Spleen (tissue), 7 donors: ENCODE measurements around the gene PDLIM4.

Source experiments
- POLR2A ChIP-seq, 3 donors: fragments of 450-650 bp; IDR thresholded peaks; one replicate each; pipeline ENCODE4 v1.5.1; 2017; ENCODE audit warnings: antibody characterized with exemption in 3 of 3, mild to moderate bottlenecking in 1 of 3
- POLR2AphosphoS5 ChIP-seq, 3 donors: sonication (generic); formaldehyde crosslinking; IDR thresholded peaks; one replicate each; pipeline ENCODE4 v1.5.1; 2017; ENCODE audit warnings: antibody characterized with exemption in 3 of 3
- TF ChIP-seq, protein P1 (sequence below), 11 experiments: fragments of 200-600 bp in 7 of 11; fragments of 450-650 bp in 4 of 11; sonication (generic) in 4 of 11; IDR thresholded peaks in 8 of 11; conservative IDR thresholded peaks in 3 of 11; 1 replicate in 7 of 11; 2 replicates in 4 of 11; pipeline versions ENCODE4 v1.4.0 to v1.8.0; 2016 to 2021; ENCODE audit warnings: antibody characterized with exemption in 11 of 11, inconsistent platforms in 4 of 11, mild to moderate bottlenecking in 1 of 11
- donor health status: DM: no; HTN: no; CAD: no; lungs with moderate emphysema.
- donor health status: DM: no; HTN: no; CAD: no.
- donor health status: DM: no; HTN: no; CAD: no.

DNA sequence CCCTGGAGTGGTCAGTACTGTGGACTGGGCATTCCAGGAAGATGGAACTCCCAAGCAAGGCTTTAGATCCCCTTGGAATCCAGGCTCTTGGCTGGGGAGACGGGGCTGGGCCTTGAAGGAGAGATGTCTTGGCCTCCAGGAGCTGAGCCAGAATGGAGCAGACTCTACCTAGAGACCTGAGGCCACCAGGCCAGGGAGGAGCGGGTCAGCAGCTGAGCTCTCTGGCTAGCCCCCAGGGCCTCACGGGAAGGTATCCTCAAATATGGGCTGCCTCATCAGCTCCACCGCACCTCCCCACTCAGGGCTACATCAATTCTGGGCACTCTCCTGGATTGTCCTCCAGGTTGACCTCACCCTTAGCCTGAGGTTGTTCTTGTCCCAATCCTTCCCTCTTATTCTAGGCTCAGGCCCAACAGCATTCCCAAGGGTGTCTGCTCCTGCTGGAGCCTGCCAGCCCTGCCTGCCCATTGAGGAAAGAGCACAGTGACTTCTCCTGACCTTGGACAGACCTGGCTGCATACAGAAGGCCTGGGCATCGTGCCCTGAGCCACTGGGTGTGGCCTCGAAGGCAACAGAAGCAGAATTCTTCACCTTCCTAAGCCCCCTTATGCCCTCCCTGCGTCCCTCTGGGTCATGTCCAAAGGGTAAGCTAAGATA is 3.0 kb upstream of the PDLIM4 start:
- TF ChIP-seq, protein P1, sequence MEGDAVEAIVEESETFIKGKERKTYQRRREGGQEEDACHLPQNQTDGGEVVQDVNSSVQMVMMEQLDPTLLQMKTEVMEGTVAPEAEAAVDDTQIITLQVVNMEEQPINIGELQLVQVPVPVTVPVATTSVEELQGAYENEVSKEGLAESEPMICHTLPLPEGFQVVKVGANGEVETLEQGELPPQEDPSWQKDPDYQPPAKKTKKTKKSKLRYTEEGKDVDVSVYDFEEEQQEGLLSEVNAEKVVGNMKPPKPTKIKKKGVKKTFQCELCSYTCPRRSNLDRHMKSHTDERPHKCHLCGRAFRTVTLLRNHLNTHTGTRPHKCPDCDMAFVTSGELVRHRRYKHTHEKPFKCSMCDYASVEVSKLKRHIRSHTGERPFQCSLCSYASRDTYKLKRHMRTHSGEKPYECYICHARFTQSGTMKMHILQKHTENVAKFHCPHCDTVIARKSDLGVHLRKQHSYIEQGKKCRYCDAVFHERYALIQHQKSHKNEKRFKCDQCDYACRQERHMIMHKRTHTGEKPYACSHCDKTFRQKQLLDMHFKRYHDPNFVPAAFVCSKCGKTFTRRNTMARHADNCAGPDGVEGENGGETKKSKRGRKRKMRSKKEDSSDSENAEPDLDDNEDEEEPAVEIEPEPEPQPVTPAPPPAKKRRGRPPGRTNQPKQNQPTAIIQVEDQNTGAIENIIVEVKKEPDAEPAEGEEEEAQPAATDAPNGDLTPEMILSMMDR (IDR thresholded peaks at IDR 0.05 in 8 of 11, conservative IDR thresholded peaks at IDR 0.05 in 3 of 11) = no peak
- TF ChIP-seq POLR2AphosphoS5 (IDR thresholded peaks at IDR 0.05) (no peak), POLR2A (IDR thresholded peaks at IDR 0.05) (no peak)
